HUDEP-2 (cell line): ENCODE data around the gene OLFML1.

Source experiments
- DNase-seq, 76 experiments: peaks; one replicate each; lab custom pipeline; 2025; ENCODE audit not compliant: unreplicated experiment in 76 of 76; lab: John Stamatoyannopoulos, UW

OLFML1 gene

DNA sequence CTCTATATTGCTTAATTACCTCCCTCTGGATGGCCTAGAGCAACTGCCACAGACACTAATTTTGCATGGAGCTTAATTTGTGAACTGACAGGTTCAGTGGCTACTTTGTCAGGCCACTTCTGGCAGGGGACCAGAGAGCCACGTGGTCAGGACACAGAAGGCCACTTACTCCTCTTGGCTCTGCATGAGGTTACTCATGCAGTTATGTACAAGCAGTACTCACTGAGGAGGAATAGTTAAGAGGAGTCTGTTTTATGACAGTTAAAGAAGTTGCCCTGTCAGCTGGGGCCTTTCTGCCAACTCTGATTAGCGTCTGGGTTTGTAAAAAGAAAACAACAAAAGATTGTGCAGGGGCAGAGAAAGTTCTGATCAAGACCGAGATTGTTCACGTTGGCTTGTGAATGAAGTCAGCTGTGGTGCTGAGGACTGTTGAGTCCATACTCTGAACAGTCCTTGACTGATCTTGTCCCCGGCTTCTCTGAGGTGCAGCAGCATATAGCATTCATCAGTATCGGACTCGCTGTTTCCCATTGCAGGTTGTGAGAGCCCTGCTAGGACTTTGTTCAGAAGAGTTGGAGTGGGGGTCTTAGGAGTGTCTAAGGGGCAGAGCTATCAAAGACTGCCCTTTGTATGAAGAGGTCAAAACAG, 69.9 kb downstream of the OLFML1 start:
- DNase-seq = no peak

DNA sequence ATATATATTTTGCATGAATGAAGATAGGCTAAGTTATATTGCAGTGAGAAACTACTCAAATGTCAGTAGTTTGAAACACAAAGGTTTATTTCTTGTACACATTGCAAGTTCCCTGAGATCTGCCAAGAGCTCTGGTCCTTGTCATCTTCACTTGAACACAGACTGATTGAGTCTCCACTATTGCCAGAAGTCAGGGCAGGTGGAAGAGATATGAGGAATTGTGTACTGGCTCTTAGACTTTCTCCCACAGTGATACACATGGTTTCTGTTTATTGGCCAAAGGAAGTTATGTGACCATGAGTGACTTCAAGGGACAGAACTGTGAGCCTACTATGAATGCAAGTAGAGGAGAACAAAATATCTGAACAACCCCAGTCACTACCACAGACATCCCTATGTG, 72.7 kb downstream of the OLFML1 start:
- no peak for DNase-seq

DNA sequence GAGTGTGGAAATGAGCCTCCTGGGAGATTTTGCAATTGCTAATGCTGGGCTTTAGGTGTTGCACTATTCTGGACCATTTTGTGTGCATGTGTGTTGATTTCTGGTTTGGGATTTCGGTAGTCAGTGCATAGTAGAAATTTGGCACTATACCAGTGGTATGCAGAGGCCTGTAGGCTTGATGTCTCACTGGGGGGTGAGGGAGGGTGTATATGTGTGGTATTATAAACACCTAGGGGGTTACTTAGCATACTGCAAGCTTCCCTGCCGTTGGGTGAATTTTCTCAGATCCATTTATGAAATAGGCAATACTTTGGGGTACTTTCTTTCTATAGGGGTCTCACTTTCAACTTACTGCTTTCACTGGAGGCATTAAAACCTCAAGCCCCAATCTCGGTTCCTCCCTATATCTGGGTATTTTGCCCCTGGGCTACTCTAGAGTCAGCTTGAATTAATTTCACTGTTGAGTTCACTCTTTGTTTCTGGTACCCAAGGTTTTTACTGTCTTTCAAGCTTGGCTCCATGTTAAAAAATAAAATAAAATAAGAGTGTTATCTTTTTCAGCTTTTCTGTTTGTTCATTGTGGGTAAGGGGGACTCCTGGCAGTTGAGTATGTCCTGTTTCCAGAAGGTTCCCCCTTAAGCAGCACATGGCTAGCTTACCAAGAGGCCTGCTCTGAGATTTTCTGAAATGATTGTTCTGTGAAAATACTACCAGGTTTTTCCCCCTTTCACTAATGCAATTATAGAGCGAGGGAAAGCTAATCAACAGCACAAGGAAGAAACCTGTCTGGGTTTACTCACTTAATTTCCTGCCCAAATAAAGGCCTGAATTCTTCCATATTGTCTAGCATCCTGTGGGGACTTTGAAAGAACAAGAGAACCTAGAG, 74.3 kb downstream of the OLFML1 start:
- DNase-seq = no peak
